Brain microvascular endothelial cell (primary cell): Measurements from ENCODE around the gene MMP19.

Experiments used
- DNase-seq: peaks from one replicate; pipeline ENCODE4 v3.0.0-alpha.2; 2020
- H3K27ac ChIP-seq: fragments of 250-450 bp; sonication (Bioruptor Pico); 2 replicates; pipeline ENCODE4 v1.5.1; 2020; ENCODE audit warnings: mild to moderate bottlenecking, moderate library complexity
- H3K27me3 ChIP-seq: fragments of 250-450 bp; sonication (Bioruptor Pico); replicated peaks from 2 replicates; pipeline ENCODE4 v1.5.1; 2020; ENCODE audit warnings: mild to moderate bottlenecking
- H3K36me3 ChIP-seq: fragments of 250-450 bp; sonication (Bioruptor Pico); replicated peaks from 2 replicates; pipeline ENCODE4 v1.5.1; 2020; ENCODE audit warnings: mild to moderate bottlenecking
- H3K4me3 ChIP-seq: 2 replicates; pipeline ENCODE4 v1.5.1; 2011; ENCODE audit warnings: low read depth, mild to moderate bottlenecking, control low read depth, low read length, moderate library complexity
- CTCF ChIP-seq: IDR thresholded peaks from 2 replicates; pipeline ENCODE4 v1.5.1; 2011; ENCODE audit warnings: low read depth, mild to moderate bottlenecking, moderate library complexity, low read length, control low read depth, inconsistent platforms; ENCODE audit errors: missing control alignments
- in situ Hi-C: cut with HindIII; loops from 2 replicates; pipeline ENCODE4 v1.10.0; 2017; ENCODE audit warnings: low sequenced_read_pairs, low pct_ligation_motif_present

Gene MMP19

GRCh38 chr12:55830601-55831446, 11.9 kb downstream of the MMP19 start:
- in situ Hi-C loops = no loop called here
- Histone ChIP-seq H3K27me3 (no peaks in the 10 kb centered on the region), H3K27ac (peak overlapping the region; percentile 60), H3K4me3 (peak overlapping the region; percentile 93), H3K36me3 (no peaks in the 10 kb centered on the region)
- no peak for TF ChIP-seq CTCF
- no peak for DNase-seq

- DNase-seq = no peak
- Histone ChIP-seq H3K36me3 (no peaks in the 10 kb centered on the region), H3K4me3 (peak overlapping the region; percentile 93), H3K27ac (peak overlapping the region; percentile 60), H3K27me3 (no peaks in the 10 kb centered on the region)
- TF ChIP-seq CTCF = no peak
- in situ Hi-C loops = no loop called here
Observed at GRCh38 chr12:55829967-55830600, 12.7 kb downstream of the MMP19 start.

DNA sequence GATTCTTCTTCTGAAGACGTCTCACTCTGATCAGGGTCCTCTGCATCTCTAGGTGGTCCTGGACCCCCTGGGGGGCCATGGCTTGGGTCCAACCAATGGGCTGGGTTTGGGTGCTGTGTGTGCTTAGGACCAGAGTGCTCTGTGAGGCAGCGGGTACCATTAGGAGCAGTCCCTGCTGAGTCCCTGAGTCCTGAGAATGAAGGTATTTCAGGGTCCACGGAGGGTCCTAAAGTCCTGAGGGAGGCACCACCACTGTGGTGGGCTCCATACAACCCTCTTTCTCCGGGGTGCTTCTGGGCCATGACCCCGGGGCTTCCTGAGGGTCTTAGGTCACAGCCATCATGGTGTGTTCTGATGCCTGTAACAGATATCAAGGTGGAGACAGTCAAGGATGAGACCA, 14.4 kb downstream of the MMP19 start:
- Histone ChIP-seq H3K4me3 (peak overlapping the region; percentile 93), H3K27me3 (no peaks in the 10 kb centered on the region), H3K36me3 (peaks cover under 1% of the 10 kb centered on the region), H3K27ac (no peak overlapping the region)
- in situ Hi-C loops = no loop called here
- TF ChIP-seq CTCF = no peak
- no peak for DNase-seq

GRCh38 chr12:55827806-55828205, 14.9 kb downstream of the MMP19 start:
- in situ Hi-C loops = no loop called here
- no peak overlapping the region for H3K4me3 ChIP-seq
- H3K27ac ChIP-seq = no peak overlapping the region
- no peak for DNase-seq
- no peak for TF ChIP-seq CTCF
- no peaks in the 10 kb centered on the region for H3K27me3 ChIP-seq
- H3K36me3 ChIP-seq = peaks cover 6% of the 10 kb centered on the region

- DNase-seq = no peak
- TF ChIP-seq CTCF = no peak
- peaks cover 35% of the 10 kb centered on the region for H3K36me3 ChIP-seq
- in situ Hi-C loops = no loop called here
- H3K27me3 ChIP-seq = no peaks in the 10 kb centered on the region
- H3K4me3 ChIP-seq = no peak overlapping the region
- no peak overlapping the region for H3K27ac ChIP-seq
Observed at GRCh38 chr12:55824726-55825125, 18.0 kb downstream of the MMP19 start.
